Activated T-helper 1 cell treated with anti-CD3 and anti-CD28 coated beads, Interleukin-12 subunit alpha, Interleukin-12 subunit beta, Interleukin-2, Interleukin-4 antibody, amounts not matched to agents 30 ng/mL and 10 ng/mL and 1 ng/mL, durations not matched to agents 14 hours and 24 hours and 36 hours (primary cell): ENCODE results near the gene PPP1R1C. TPM values are rescaled to one million over a fixed set of nuclear protein-coding genes. Genes with fewer than 3 reads are reported as not detected.

Experiments
- DNase-seq: peaks from one replicate; pipeline ENCODE4 v3.0.0; 2021; ENCODE audit warnings: low spot score
- H3K27ac Mint-ChIP-seq: one replicate; pipeline ENCODE4 v1.8.0; 2021; ENCODE audit warnings: mild to moderate bottlenecking, mixed read lengths
- H3K27me3 Mint-ChIP-seq: one replicate; pipeline ENCODE4 v1.8.0; 2022; ENCODE audit warnings: mild to moderate bottlenecking, moderate library complexity, mixed read lengths; ENCODE audit not compliant: insufficient read depth
- H3K36me3 Mint-ChIP-seq: one replicate; pipeline ENCODE4 v1.8.0; 2021; ENCODE audit warnings: low read depth, mixed read lengths
- H3K4me1 Mint-ChIP-seq: one replicate; pipeline ENCODE4 v1.8.0; 2021; ENCODE audit warnings: low read depth, mixed read lengths
- H3K4me3 Mint-ChIP-seq: one replicate; pipeline ENCODE4 v1.8.0; 2021; ENCODE audit warnings: mild to moderate bottlenecking, moderate library complexity, mixed read lengths
- H3K9me3 Mint-ChIP-seq: one replicate; pipeline ENCODE4 v1.8.0; 2021; ENCODE audit warnings: mixed read lengths
- intact Hi-C: fragments of 100-400 bp; cut with micrococcal nuclease; formaldehyde crosslinking; loops from one replicate; pipeline ENCODE4 v1.15.1; 2024
- total RNA-seq: library from RNA; stranded (reverse); gene quantifications from 2 replicates; pipeline ENCODE4 v1.2.3, GENCODE V29; 2022

PPP1R1C gene
- total RNA-seq, 1 donor from 2014 or later, result not detected

GRCh38 chr2:182043861-182044260 lies 58.2 kb downstream of the PPP1R1C start:
- Mint-ChIP-seq H3K27me3 (peaks cover 3% of the 10 kb centered on the region), H3K4me3 (no peak overlapping the region), H3K9me3 (no peaks in the 10 kb centered on the region), H3K4me1 (no peaks in the 10 kb centered on the region), H3K36me3 (no peaks in the 10 kb centered on the region), H3K27ac (no peak overlapping the region)
- no peak for DNase-seq
- intact Hi-C loops, result no loop called here

- no peaks in the 10 kb centered on the region for H3K4me1 Mint-ChIP-seq
- intact Hi-C loops, result no loop called here
- peaks cover 3% of the 10 kb centered on the region for H3K27me3 Mint-ChIP-seq
- no peaks in the 10 kb centered on the region for H3K9me3 Mint-ChIP-seq
- H3K36me3 Mint-ChIP-seq, result no peaks in the 10 kb centered on the region
- no peak for DNase-seq
- no peak overlapping the region for H3K4me3 Mint-ChIP-seq
- H3K27ac Mint-ChIP-seq, result no peak overlapping the region
These were observed 61.9 kb downstream of the PPP1R1C start for GRCh38 chr2:182047544-182047943.

- no peak for DNase-seq
- Mint-ChIP-seq H3K9me3 (no peaks in the 10 kb centered on the region), H3K27me3 (peaks cover 3% of the 10 kb centered on the region), H3K36me3 (no peaks in the 10 kb centered on the region), H3K4me1 (no peaks in the 10 kb centered on the region), H3K27ac (no peak overlapping the region), H3K4me3 (no peak overlapping the region)
- intact Hi-C loops, result no loop called here
These were observed 62.4 kb downstream of the PPP1R1C start for GRCh38 chr2:182048088-182048487.

- intact Hi-C loops, result no loop called here
- no peaks in the 10 kb centered on the region for H3K36me3 Mint-ChIP-seq
- H3K27me3 Mint-ChIP-seq, result peaks cover 3% of the 10 kb centered on the region
- H3K4me3 Mint-ChIP-seq, result no peak overlapping the region
- H3K9me3 Mint-ChIP-seq, result no peaks in the 10 kb centered on the region
- no peaks in the 10 kb centered on the region for H3K4me1 Mint-ChIP-seq
- no peak overlapping the region for H3K27ac Mint-ChIP-seq
- DNase-seq, result no peak
These were observed 63.0 kb downstream of the PPP1R1C start for GRCh38 chr2:182048621-182049020.

- Mint-ChIP-seq H3K9me3 (no peaks in the 10 kb centered on the region), H3K27ac (no peak overlapping the region), H3K4me3 (no peak overlapping the region), H3K4me1 (no peaks in the 10 kb centered on the region), H3K27me3 (peaks cover 3% of the 10 kb centered on the region), H3K36me3 (no peaks in the 10 kb centered on the region)
- intact Hi-C loops, result no loop called here
- DNase-seq, result no peak
These were observed 63.9 kb downstream of the PPP1R1C start for GRCh38 chr2:182049372-182050148.

- Mint-ChIP-seq H3K4me3 (no peak overlapping the region), H3K27ac (no peak overlapping the region), H3K36me3 (no peaks in the 10 kb centered on the region), H3K9me3 (no peaks in the 10 kb centered on the region), H3K4me1 (no peaks in the 10 kb centered on the region), H3K27me3 (peaks cover 2% of the 10 kb centered on the region)
- DNase-seq, result no peak
- intact Hi-C loops, result no loop called here
These were observed 64.9 kb downstream of the PPP1R1C start for GRCh38 chr2:182050333-182051135.

- H3K27ac Mint-ChIP-seq, result no peak overlapping the region
- intact Hi-C loops, result no loop called here
- peaks cover 8% of the 10 kb centered on the region for H3K27me3 Mint-ChIP-seq
- no peaks in the 10 kb centered on the region for H3K4me1 Mint-ChIP-seq
- H3K9me3 Mint-ChIP-seq, result no peaks in the 10 kb centered on the region
- no peak for DNase-seq
- H3K4me3 Mint-ChIP-seq, result no peak overlapping the region
- no peaks in the 10 kb centered on the region for H3K36me3 Mint-ChIP-seq
These were observed 70.3 kb downstream of the PPP1R1C start for GRCh38 chr2:182055993-182056392.

- Mint-ChIP-seq H3K4me1 (no peaks in the 10 kb centered on the region), H3K27me3 (peaks cover 8% of the 10 kb centered on the region), H3K36me3 (no peaks in the 10 kb centered on the region), H3K9me3 (no peaks in the 10 kb centered on the region), H3K27ac (no peak overlapping the region), H3K4me3 (no peak overlapping the region)
- intact Hi-C loops, result no loop called here
- DNase-seq, result no peak
These were observed 71.3 kb downstream of the PPP1R1C start for GRCh38 chr2:182057002-182057401.

GRCh38 chr2:182058056-182058455 lies 72.4 kb downstream of the PPP1R1C start:
- DNase-seq, result no peak
- Mint-ChIP-seq H3K36me3 (no peaks in the 10 kb centered on the region), H3K4me1 (no peaks in the 10 kb centered on the region), H3K27me3 (peaks cover 8% of the 10 kb centered on the region), H3K4me3 (no peak overlapping the region), H3K27ac (no peak overlapping the region), H3K9me3 (no peaks in the 10 kb centered on the region)
- intact Hi-C loops, result no loop called here

- intact Hi-C loops, result no loop called here
- DNase-seq, result no peak
- Mint-ChIP-seq H3K27me3 (peaks cover 6% of the 10 kb centered on the region), H3K36me3 (no peaks in the 10 kb centered on the region), H3K4me3 (no peak overlapping the region), H3K27ac (no peak overlapping the region), H3K4me1 (no peaks in the 10 kb centered on the region), H3K9me3 (no peaks in the 10 kb centered on the region)
These were observed 76.1 kb downstream of the PPP1R1C start for GRCh38 chr2:182061739-182062138.

GRCh38 chr2:182062329-182062972 lies 76.8 kb downstream of the PPP1R1C start:
- Mint-ChIP-seq H3K4me3 (no peak overlapping the region), H3K36me3 (no peaks in the 10 kb centered on the region), H3K27ac (no peak overlapping the region), H3K9me3 (no peaks in the 10 kb centered on the region), H3K4me1 (no peaks in the 10 kb centered on the region), H3K27me3 (peaks cover 6% of the 10 kb centered on the region)
- no peak for DNase-seq
- intact Hi-C loops, result no loop called here

- no peaks in the 10 kb centered on the region for H3K36me3 Mint-ChIP-seq
- H3K27me3 Mint-ChIP-seq, result peaks cover 9% of the 10 kb centered on the region
- no peaks in the 10 kb centered on the region for H3K4me1 Mint-ChIP-seq
- H3K4me3 Mint-ChIP-seq, result no peak overlapping the region
- no peaks in the 10 kb centered on the region for H3K9me3 Mint-ChIP-seq
- H3K27ac Mint-ChIP-seq, result no peak overlapping the region
- intact Hi-C loops, result no loop called here
- DNase-seq, result no peak
These were observed 78.5 kb downstream of the PPP1R1C start for GRCh38 chr2:182064019-182064778.
